Fibroblast of lung (primary cell): Measurements from ENCODE around the gene ASH1L. TPM values are rescaled to one million over a fixed set of nuclear protein-coding genes. Genes with fewer than 3 reads are reported as not detected.
A peak's percentile ranks its signal among the peaks of the same experiment; 100 is the strongest.

ENCODE experiments used
- DNase-seq, 2 donors: peaks; one replicate each; pipeline versions ENCODE4 v3.0.0 to v3.0.0-alpha.2; 2010; ENCODE audit warnings: low read depth in 2 of 2
- H2AFZ ChIP-seq: 2 replicates; pipeline ENCODE4 v1.5.1; 2012; ENCODE audit warnings: low read length, control low read depth, inconsistent platforms
- H3K27ac ChIP-seq: 2 replicates; pipeline ENCODE4 v1.5.1; 2011; ENCODE audit warnings: low read length, control low read depth; ENCODE audit not compliant: insufficient read depth
- H3K27me3 ChIP-seq: 2 replicates; pipeline ENCODE4 v1.5.1; 2011; ENCODE audit warnings: mild to moderate bottlenecking, low read length; ENCODE audit not compliant: control insufficient read depth, insufficient read depth
- H3K36me3 ChIP-seq: 2 replicates; pipeline ENCODE4 v1.5.1; 2011; ENCODE audit warnings: low read length; ENCODE audit not compliant: control insufficient read depth, insufficient read depth
- H3K4me1 ChIP-seq: 2 replicates; pipeline ENCODE4 v1.5.1; 2011; ENCODE audit warnings: low read length; ENCODE audit not compliant: control insufficient read depth, insufficient read depth; ENCODE audit errors: extremely low read depth
- H3K4me2 ChIP-seq: 2 replicates; pipeline ENCODE4 v1.5.1; 2011; ENCODE audit warnings: low read length, control low read depth; ENCODE audit not compliant: insufficient read depth; ENCODE audit errors: extremely low read depth
- H3K4me3 ChIP-seq, 4 experiments: fragments of 200-600 bp in 1 of 4; sonication (generic) in 1 of 4; replicated peaks in 1 of 4; 2 replicates each; pipeline ENCODE4 v1.5.1; 2011 to 2016; ENCODE audit warnings: low read length in 4 of 4, low read depth in 3 of 4, mild to moderate bottlenecking in 3 of 4, control low read depth in 2 of 4, inconsistent platforms in 1 of 4, mixed read lengths in 1 of 4; ENCODE audit not compliant: insufficient read depth in 1 of 4; ENCODE audit errors: control extremely low read depth in 1 of 4
- H3K79me2 ChIP-seq: 2 replicates; pipeline ENCODE4 v1.5.1; 2012; ENCODE audit warnings: mild to moderate bottlenecking, low read length, inconsistent platforms; ENCODE audit not compliant: control insufficient read depth, insufficient read depth
- H3K9ac ChIP-seq: 2 replicates; pipeline ENCODE4 v1.5.1; 2011; ENCODE audit warnings: mild to moderate bottlenecking, low read length, control low read depth; ENCODE audit not compliant: insufficient read depth
- H3K9me3 ChIP-seq: 2 replicates; pipeline ENCODE4 v1.5.1; 2012; ENCODE audit warnings: low read depth, low read length; ENCODE audit not compliant: control insufficient read depth, insufficient read depth
- H4K20me1 ChIP-seq: 2 replicates; pipeline ENCODE4 v1.5.1; 2011; ENCODE audit warnings: low read length; ENCODE audit not compliant: control insufficient read depth, insufficient read depth; ENCODE audit errors: extremely low read depth
- CTCF ChIP-seq, 2 donors: IDR thresholded peaks in 1 of 2; conservative IDR thresholded peaks in 1 of 2; 1 replicate in 1 of 2; 2 replicates in 1 of 2; pipeline ENCODE4 v1.5.1; 2011 to 2012; ENCODE audit warnings: low read length in 2 of 2, control low read depth in 1 of 2, inconsistent platforms in 1 of 2, low read depth in 1 of 2, mild to moderate bottlenecking in 1 of 2
- EZH2 ChIP-seq: IDR thresholded peaks from 2 replicates; pipeline ENCODE4 v1.5.1; 2012; ENCODE audit warnings: low read length, control low read depth, mild to moderate bottlenecking; ENCODE audit errors: missing control alignments
- polyA plus RNA-seq, 2 donors: library from polyadenylated mRNA; depleted of rRNA in 1 of 2; stranded (reverse) in 1 of 2; unstranded in 1 of 2; fragments of >200 nt; gene quantifications; 2 replicates each; pipeline ENCODE4 v1.2.1, GENCODE V29; 2011 to 2012; ENCODE audit warnings: missing spikeins in 1 of 2
- total RNA-seq: library from RNA; depleted of rRNA; stranded (reverse); fragments of >200 nt; gene quantifications from 2 replicates; pipeline ENCODE4 v1.2.1, GENCODE V29; 2014

The ASH1L gene
- total and polyA plus RNA-seq, 2 donors (not counting 1 experiment from before 2014, with no cell fraction given), result 19.4 to 35.7 TPM

GRCh38 chr1:155313261-155313660, 249.3 kb downstream of the ASH1L start:
- Histone ChIP-seq H3K27ac (no peak overlapping the region), H3K79me2 (peaks cover 39% of the 10 kb centered on the region), H3K4me1 (peaks cover 6% of the 10 kb centered on the region), H4K20me1 (no peaks in the 10 kb centered on the region), H3K27me3 (no peaks in the 10 kb centered on the region), H3K4me2 (no peak overlapping the region), H2AFZ (no peak overlapping the region), H3K9me3 (no peaks in the 10 kb centered on the region), H3K36me3 (peaks cover 16% of the 10 kb centered on the region), H3K4me3 (no peak overlapping the region), H3K9ac (no peak overlapping the region)
- no peak for DNase-seq
- TF ChIP-seq CTCF (conservative IDR thresholded peaks at IDR 0.05 in 1 of 2, IDR thresholded peaks at IDR 0.05 in 1 of 2; ENCODE audit: low read depth in 1 of 2, low read length in 2 of 2), result no peak
- no peak for TF ChIP-seq EZH2

- Histone ChIP-seq H3K79me2 (peaks cover 37% of the 10 kb centered on the region), H2AFZ (no peak overlapping the region)
- DNase-seq, result no peak
Observed at GRCh38 chr1:155309423-155310021, 253.1 kb downstream of the ASH1L start.

More at GRCh38 chr1:155309423-155310021, 253.1 kb downstream of the ASH1L start:
- Histone ChIP-seq H3K4me1 (peaks cover 6% of the 10 kb centered on the region), H4K20me1 (no peaks in the 10 kb centered on the region), H3K27me3 (no peaks in the 10 kb centered on the region), H3K4me3 (peak overlapping the region; percentile 61 to 98 (median 74)), H3K4me2 (peak overlapping the region; percentile 90), H3K9me3 (no peaks in the 10 kb centered on the region), H3K9ac (peak overlapping the region; percentile 69), H3K36me3 (peaks cover 9% of the 10 kb centered on the region), H3K27ac (peak overlapping the region; percentile 89)
- TF ChIP-seq CTCF (conservative IDR thresholded peaks at IDR 0.05 in 1 of 2, IDR thresholded peaks at IDR 0.05 in 1 of 2; ENCODE audit: low read depth in 1 of 2, low read length in 2 of 2) (no peak), EZH2 (no peak)
